ENCODE measurements around the gene MUC16.

The MUC16 gene

GRCh38 chr19:9008667-9009066 lies 1.5 kb downstream of the MUC16 start:
- DNase-seq (ENCODE audit: low read depth) = no peak

GRCh38 chr19:9000933-9001332 lies 9.3 kb downstream of the MUC16 start:
- DNase-seq (ENCODE audit: low read depth) = no peak

- no peak for DNase-seq (ENCODE audit: low read depth)
Observed at GRCh38 chr19:8988204-8988603, 22.0 kb downstream of the MUC16 start.

- no peak for DNase-seq (ENCODE audit: low read depth)
Observed at GRCh38 chr19:8986296-8986695, 23.9 kb downstream of the MUC16 start.

- no peak for DNase-seq (ENCODE audit: low read depth)
Observed at GRCh38 chr19:8973501-8974091, 36.6 kb downstream of the MUC16 start.

GRCh38 chr19:8965887-8966286 lies 44.3 kb downstream of the MUC16 start:
- no peak for DNase-seq (ENCODE audit: low read depth)
